Caco-2 (cell line): ENCODE results near the gene PIP4K2A. TPM values are rescaled to one million over a fixed set of nuclear protein-coding genes. Genes with fewer than 3 reads are reported as not detected.

Experiments used
- Bru-seq: library from RNA; stranded (reverse); fragments of 400-500 nt; gene quantifications from one replicate; lab custom pipeline; 2021; lab: Mats Ljungman, UMichigan
- BruChase-seq, 2 experiments: library from RNA; stranded (reverse); fragments of 400-500 nt; gene quantifications; one replicate each; lab custom pipeline; 2021; lab: Mats Ljungman, UMichigan
- BruUV-seq: library from RNA; stranded (reverse); fragments of 400-500 nt; replicated peaks from 2 replicates; lab custom pipeline; 2021; lab: Mats Ljungman, UMichigan
- CTCF ChIA-PET: fragments of 300-600 bp; sonication (Branson Sonifier 250); formaldehyde crosslinking; loops from one replicate; lab custom pipeline; 2022; ENCODE audit warnings: antibody characterized with exemption; lab: Charles Lee
- POLR2A ChIA-PET: fragments of 300-600 bp; sonication (Branson Sonifier 250); formaldehyde crosslinking; loops from one replicate; lab custom pipeline; 2022; ENCODE audit warnings: antibody characterized with exemption; lab: Charles Lee
- DNase-seq, 2 experiments: peaks; one replicate each; pipeline versions ENCODE4 v3.0.0 to v3.0.0-alpha.2; 2020 to 2022
- H3K27me3 ChIP-seq: replicated peaks from 2 replicates; pipeline ENCODE4 v1.6.0; 2011; ENCODE audit warnings: low read length; ENCODE audit not compliant: control insufficient read depth, insufficient read depth
- H3K36me3 ChIP-seq: 2 replicates; pipeline ENCODE4 v1.5.1; 2011; ENCODE audit warnings: low read length; ENCODE audit not compliant: control insufficient read depth, insufficient read depth
- H3K4me1 ChIP-seq: fragments of 250-450 bp; sonication (Bioruptor Pico); 2 replicates; pipeline ENCODE4 v1.5.1; 2020; ENCODE audit warnings: mild to moderate bottlenecking
- H3K4me3 ChIP-seq: 2 replicates; pipeline ENCODE4 v1.5.1; 2011; ENCODE audit warnings: low read depth, mild to moderate bottlenecking, control low read depth, low read length
- H3K9me3 ChIP-seq: fragments of 250-450 bp; sonication (Bioruptor Pico); 2 replicates; pipeline ENCODE4 v1.5.1; 2020; ENCODE audit warnings: mild to moderate bottlenecking, moderate library complexity
- H3K27ac Mint-ChIP-seq: one replicate; pipeline ENCODE4 v1.8.0; 2022; ENCODE audit warnings: mixed read lengths; ENCODE audit not compliant: unreplicated experiment
- H3K27me3 Mint-ChIP-seq: one replicate; pipeline ENCODE4 v1.8.0; 2022; ENCODE audit warnings: mixed read lengths; ENCODE audit not compliant: insufficient read depth, unreplicated experiment
- H3K36me3 Mint-ChIP-seq: one replicate; pipeline ENCODE4 v1.8.0; 2022; ENCODE audit warnings: mild to moderate bottlenecking, mixed read lengths; ENCODE audit not compliant: insufficient read depth, unreplicated experiment
- H3K4me1 Mint-ChIP-seq: one replicate; pipeline ENCODE4 v1.8.0; 2022; ENCODE audit warnings: low read depth, mixed read lengths; ENCODE audit not compliant: unreplicated experiment
- H3K4me3 Mint-ChIP-seq: one replicate; pipeline ENCODE4 v1.8.0; 2022; ENCODE audit warnings: mild to moderate bottlenecking, moderate library complexity, mixed read lengths; ENCODE audit not compliant: unreplicated experiment
- H3K9me3 Mint-ChIP-seq: one replicate; pipeline ENCODE4 v1.8.0; 2022; ENCODE audit warnings: mixed read lengths; ENCODE audit not compliant: unreplicated experiment
- intact Hi-C: fragments of 100-400 bp; cut with micrococcal nuclease; formaldehyde crosslinking; loops from one replicate; pipeline ENCODE4 v1.10.0; 2022; ENCODE audit not compliant: unreplicated experiment
- long read RNA-seq: library from polyadenylated mRNA; stranded (forward); transcript quantifications from one replicate; pipeline ENCODE4 v2.0.0, GENCODE V29; 2022
- total RNA-seq: library from RNA; stranded (reverse); gene quantifications from 2 replicates; pipeline ENCODE4 v1.2.3, GENCODE V29; 2022
- TF ChIP-seq, protein P1 (sequence below), 2 experiments: fragments of 200-600 bp in 1 of 2; IDR thresholded peaks; 1 replicate in 1 of 2; 2 replicates in 1 of 2; pipeline versions ENCODE4 v1.5.1 to v1.8.0; 2011 to 2022; ENCODE audit warnings: antibody characterized with exemption in 1 of 2, control low read depth in 1 of 2, inconsistent platforms in 1 of 2, low read depth in 1 of 2, low read length in 1 of 2, mild to moderate bottlenecking in 1 of 2, moderate library complexity in 1 of 2; ENCODE audit not compliant: insufficient read depth in 1 of 2, severe bottlenecking in 1 of 2, unreplicated experiment in 1 of 2

Gene PIP4K2A
- 25.2 and 26.9 TPM in 2 replicates for total RNA-seq
- percentile 79 among the genes with signal in this experiment for Bru-seq, nascent RNA
- BruChase-seq, experiment 1, labeled RNA remaining after a 2-hour chase = percentile 75 among the genes with signal in this experiment
- BruChase-seq, experiment 2, labeled RNA remaining after a 6-hour chase = percentile 69 among the genes with signal in this experiment
- long read RNA-seq, transcript PIP4K2A-202 (10 exons, 3,802 nt) = major isoform, 7 of 18 reads
- long read RNA-seq, partial matches to known transcripts = 1 of 18 reads
- long read RNA-seq, other reads (novel, unspliced or antisense) = 10 of 18 reads

GRCh38 chr10:22714479-22715289, at the start of gene PIP4K2A:
Gene PIP4K2A, minus strand, starts transcription at chr10:22714578. Its CDS starts 252 bp downstream, at chr10:22714326.
- Mint-ChIP-seq H3K27ac (no peak within 1 kb of the TSS), H3K4me1 (no peaks in the 10 kb centered on the region), H3K4me3 (peak within 1 kb of the TSS; percentile 75), H3K27me3 (no peaks in the 10 kb centered on the region), H3K9me3 (no peaks in the 10 kb centered on the region), H3K36me3 (no peaks in the 10 kb centered on the region)
- intact Hi-C loops = loop anchor here (5.0 kb wide), 2 partner anchors 92 to 273 kb away; no protein-coding TSS in a partner anchor
- ChIA-PET POLR2A (no interaction called here), CTCF (no interaction called here)
- TF ChIP-seq, protein P1, sequence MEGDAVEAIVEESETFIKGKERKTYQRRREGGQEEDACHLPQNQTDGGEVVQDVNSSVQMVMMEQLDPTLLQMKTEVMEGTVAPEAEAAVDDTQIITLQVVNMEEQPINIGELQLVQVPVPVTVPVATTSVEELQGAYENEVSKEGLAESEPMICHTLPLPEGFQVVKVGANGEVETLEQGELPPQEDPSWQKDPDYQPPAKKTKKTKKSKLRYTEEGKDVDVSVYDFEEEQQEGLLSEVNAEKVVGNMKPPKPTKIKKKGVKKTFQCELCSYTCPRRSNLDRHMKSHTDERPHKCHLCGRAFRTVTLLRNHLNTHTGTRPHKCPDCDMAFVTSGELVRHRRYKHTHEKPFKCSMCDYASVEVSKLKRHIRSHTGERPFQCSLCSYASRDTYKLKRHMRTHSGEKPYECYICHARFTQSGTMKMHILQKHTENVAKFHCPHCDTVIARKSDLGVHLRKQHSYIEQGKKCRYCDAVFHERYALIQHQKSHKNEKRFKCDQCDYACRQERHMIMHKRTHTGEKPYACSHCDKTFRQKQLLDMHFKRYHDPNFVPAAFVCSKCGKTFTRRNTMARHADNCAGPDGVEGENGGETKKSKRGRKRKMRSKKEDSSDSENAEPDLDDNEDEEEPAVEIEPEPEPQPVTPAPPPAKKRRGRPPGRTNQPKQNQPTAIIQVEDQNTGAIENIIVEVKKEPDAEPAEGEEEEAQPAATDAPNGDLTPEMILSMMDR (IDR thresholded peaks at IDR 0.05; ENCODE audit: insufficient read depth in 1 of 2, low read depth in 1 of 2, low read length in 1 of 2, severe bottlenecking in 1 of 2, unreplicated experiment in 1 of 2) = no peak
- peak within 1 kb of the TSS; percentile 81 for H3K4me3 ChIP-seq
- DNase-seq = peak; percentile 63 to 85
- BruUV-seq = no TSS peak
- no peaks in the 10 kb centered on the region for H3K36me3 ChIP-seq
- H3K9me3 ChIP-seq = no peaks in the 10 kb centered on the region
- H3K27me3 ChIP-seq = no peaks in the 10 kb centered on the region
- H3K4me1 ChIP-seq = peaks cover 6% of the 10 kb centered on the region

DNA sequence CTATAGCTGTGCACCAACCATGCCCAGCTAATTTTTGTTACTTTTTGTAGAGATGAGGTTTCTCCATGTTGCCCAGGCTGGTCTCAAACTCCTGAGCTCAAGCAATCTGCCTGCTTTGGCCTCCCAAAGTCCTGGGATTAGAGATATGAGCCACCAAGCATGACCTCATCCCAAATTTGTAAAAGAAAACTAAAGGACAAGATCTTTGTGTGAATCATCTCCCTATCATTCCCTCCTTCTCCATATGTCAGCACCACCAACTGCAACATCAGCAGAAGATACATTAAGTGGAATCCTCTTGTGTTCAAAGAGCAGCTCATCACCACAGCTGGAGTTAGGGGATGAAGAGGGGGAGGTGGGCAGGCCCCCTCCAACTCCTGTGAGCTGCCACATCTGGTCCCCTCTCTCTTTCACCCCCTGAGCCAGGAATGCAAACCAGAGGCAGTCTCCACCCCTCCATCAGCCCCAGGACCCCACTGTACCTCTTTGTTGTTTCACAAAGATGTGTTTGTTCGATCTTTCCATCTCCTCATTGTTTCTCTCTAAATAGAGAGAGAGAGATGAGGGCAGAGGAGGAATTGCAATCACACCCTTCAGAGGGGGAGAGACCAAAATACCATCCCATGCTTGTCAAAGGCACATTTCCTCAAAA, 47.3 kb upstream of the PIP4K2A start:
- no peaks in the 10 kb centered on the region for H3K27me3 ChIP-seq
- CTCF ChIA-PET = no interaction called here
- H3K4me1 ChIP-seq = peaks cover 13% of the 10 kb centered on the region
- Mint-ChIP-seq H3K4me1 (peaks cover 12% of the 10 kb centered on the region), H3K4me3 (no peak overlapping the region), H3K36me3 (no peaks in the 10 kb centered on the region), H3K9me3 (no peaks in the 10 kb centered on the region), H3K27me3 (no peaks in the 10 kb centered on the region), H3K27ac (peak overlapping the region; percentile 12)
- POLR2A ChIA-PET = no interaction called here
- TF ChIP-seq, protein P1 (IDR thresholded peaks at IDR 0.05; ENCODE audit: insufficient read depth in 1 of 2, low read depth in 1 of 2, low read length in 1 of 2, severe bottlenecking in 1 of 2, unreplicated experiment in 1 of 2) = no peak
- no TSS peak for BruUV-seq
- H3K9me3 ChIP-seq = peaks cover 4% of the 10 kb centered on the region; the same call in 1 of the 2 replicates
- no peaks in the 10 kb centered on the region for H3K36me3 ChIP-seq
- H3K4me3 ChIP-seq = no peak overlapping the region
- no peak for DNase-seq
- intact Hi-C loops = loop anchor here (10.0 kb wide), 1 partner anchor 93 kb away; no protein-coding TSS in a partner anchor

DNA sequence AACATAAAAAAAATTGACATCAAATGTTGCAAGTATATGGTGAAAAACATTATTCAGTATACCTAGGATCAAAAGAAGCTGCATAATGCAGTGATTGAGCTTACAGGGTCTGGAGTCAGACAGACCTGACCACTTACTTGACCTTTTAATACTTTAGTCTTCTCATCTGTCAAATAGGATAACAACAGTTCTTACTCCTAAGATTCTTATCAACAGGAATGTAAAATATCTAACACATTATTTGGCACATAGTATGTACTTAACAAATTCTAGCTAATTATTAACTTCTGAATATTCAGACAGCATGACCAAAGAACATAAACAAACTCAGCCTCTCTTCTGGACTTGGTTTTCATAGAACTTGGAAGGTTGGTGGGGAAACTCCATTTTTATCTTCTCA, 45.6 kb upstream of the PIP4K2A start:
- H3K4me1 Mint-ChIP-seq = peaks cover 12% of the 10 kb centered on the region
- ChIA-PET CTCF (no interaction called here), POLR2A (no interaction called here)
- H3K9me3 Mint-ChIP-seq = no peaks in the 10 kb centered on the region
- Histone ChIP-seq H3K9me3 (peaks cover 4% of the 10 kb centered on the region; the same call in 1 of the 2 replicates), H3K36me3 (no peaks in the 10 kb centered on the region), H3K4me1 (peaks cover 13% of the 10 kb centered on the region), H3K4me3 (no peak overlapping the region), H3K27me3 (no peaks in the 10 kb centered on the region)
- no peaks in the 10 kb centered on the region for H3K27me3 Mint-ChIP-seq
- H3K4me3 Mint-ChIP-seq = no peak overlapping the region
- TF ChIP-seq, protein P1 (IDR thresholded peaks at IDR 0.05; ENCODE audit: insufficient read depth in 1 of 2, low read depth in 1 of 2, low read length in 1 of 2, severe bottlenecking in 1 of 2, unreplicated experiment in 1 of 2) = no peak
- no TSS peak for BruUV-seq
- intact Hi-C loops = loop anchor here (10.0 kb wide), 1 partner anchor 95 kb away; no protein-coding TSS in a partner anchor
- H3K36me3 Mint-ChIP-seq = no peaks in the 10 kb centered on the region
- peak in 1 of 2 experiments; percentile 36 for DNase-seq
- H3K27ac Mint-ChIP-seq = no peak overlapping the region
